HepG2 (cell line): ENCODE measurements around the gene B4GALT3. TPM values are rescaled to one million over a fixed set of nuclear protein-coding genes. Genes with fewer than 3 reads are reported as not detected.

Experiments used
- ATAC-seq: fragments of 200-7000 bp; cut with Tn5 transposase; 3 replicates; pipeline ENCODE4 v1.9.1; 2020; ENCODE audit warnings: mild to moderate bottlenecking, moderate library complexity
- BruUV-seq: library from RNA; stranded (reverse); fragments of 400-500 nt; replicated peaks from 2 replicates; lab custom pipeline; 2021; lab: Mats Ljungman, UMichigan
- CTCF ChIA-PET: fragments of 300-600 bp; formaldehyde crosslinking; extraction: SDS; loops from one replicate; lab custom pipeline; 2021; ENCODE audit warnings: low total read pairs, inconsistent platforms, low intra/inter-chr PET ratio; lab: Yijun Ruan, JAX
- POLR2A ChIA-PET: fragments of 350-600 bp; sonication (Branson Sonifier 250); formaldehyde crosslinking; loops from one replicate; lab custom pipeline; 2020; ENCODE audit warnings: antibody characterized with exemption, inconsistent platforms; lab: Yijun Ruan, JAX
- DNase-seq: peaks from one replicate; pipeline ENCODE4 v3.0.0-alpha.2; 2015; ENCODE audit warnings: low spot score
- FAIRE-seq: peaks from 3 replicates; lab custom pipeline; 2011; peaks lifted over from hg19 to GRCh38; lab: Jason Lieb, UNC
- H2AFZ ChIP-seq: one replicate; pipeline ENCODE4 v1.6.1; 2011; ENCODE audit warnings: low read length, inconsistent platforms
- H3K27ac ChIP-seq: fragments of 300-600 bp; 3 replicates; pipeline ENCODE4 v1.8.0; 2011; ENCODE audit warnings: mixed run types, mild to moderate bottlenecking, mixed read lengths, low read length, inconsistent platforms; ENCODE audit not compliant: insufficient read depth; ENCODE audit errors: extremely low read length
- H3K27me3 ChIP-seq, 2 experiments: fragments of 200-600 bp in 1 of 2; 2 replicates in 1 of 2; 3 replicates in 1 of 2; pipeline versions ENCODE4 v1.6.0 to v1.8.0; 2011; ENCODE audit warnings: low read length in 2 of 2, mild to moderate bottlenecking in 2 of 2, moderate library complexity in 2 of 2, inconsistent platforms in 1 of 2; ENCODE audit not compliant: insufficient read depth in 2 of 2, control insufficient read depth in 1 of 2
- H3K36me3 ChIP-seq, 2 experiments: fragments of 200-600 bp in 1 of 2; replicated peaks in 1 of 2; 2 replicates in 1 of 2; 3 replicates in 1 of 2; pipeline versions ENCODE4 v1.5.1 to v1.8.0; 2011; ENCODE audit warnings: low read length in 2 of 2, inconsistent platforms in 1 of 2; ENCODE audit not compliant: insufficient read depth in 2 of 2, control insufficient read depth in 1 of 2
- H3K4me1 ChIP-seq: 2 replicates; pipeline ENCODE4 v1.5.1; 2012; ENCODE audit warnings: low read length, inconsistent platforms; ENCODE audit not compliant: insufficient read depth
- H3K4me2 ChIP-seq: 2 replicates; pipeline ENCODE4 v1.6.0; 2011; ENCODE audit warnings: low read depth, low read length, inconsistent platforms
- H3K4me3 ChIP-seq, 3 experiments: fragments of 200-600 bp in 1 of 3; sonication (generic), shearing (Covaris generic) in 1 of 3; replicated peaks in 1 of 3; 2 replicates each; pipeline ENCODE4 v1.5.1; 2011 to 2016; ENCODE audit warnings: low read length in 3 of 3, inconsistent platforms in 2 of 3, low read depth in 2 of 3, mild to moderate bottlenecking in 2 of 3, control low read depth in 1 of 3, mixed read lengths in 1 of 3; ENCODE audit not compliant: insufficient read depth in 1 of 3
- H3K79me2 ChIP-seq: one replicate; pipeline ENCODE4 v1.6.1; 2011; ENCODE audit warnings: low read length, inconsistent platforms; ENCODE audit not compliant: insufficient read depth
- H3K9ac ChIP-seq: 2 replicates; pipeline ENCODE4 v1.6.0; 2011; ENCODE audit warnings: mild to moderate bottlenecking, low read depth, low read length, inconsistent platforms; ENCODE audit not compliant: insufficient read depth
- H3K9me3 ChIP-seq: 2 replicates; pipeline ENCODE4 v1.5.1; 2012; ENCODE audit warnings: mild to moderate bottlenecking, low read length
- H4K20me1 ChIP-seq: 2 replicates; pipeline ENCODE4 v1.6.0; 2011; ENCODE audit warnings: inconsistent platforms, mild to moderate bottlenecking, low read length, moderate library complexity; ENCODE audit not compliant: insufficient read depth
- ATM ChIP-seq: fragments of 450-650 bp; IDR thresholded peaks from 2 replicates; pipeline ENCODE4 v1.7.1; 2017; ENCODE audit warnings: mild to moderate bottlenecking, borderline replicate concordance
- DNMT1 ChIP-seq: sonication (generic); formaldehyde crosslinking; IDR thresholded peaks from 2 replicates; pipeline ENCODE4 v1.5.1; 2020; ENCODE audit warnings: mild to moderate bottlenecking, missing genetic modification reagents
- HDAC6 ChIP-seq: fragments of 200-600 bp; sonication (generic); IDR thresholded peaks from 2 replicates; pipeline ENCODE4 v1.7.0; 2017; ENCODE audit warnings: mild to moderate bottlenecking, antibody characterized with exemption, low read length, low read depth
- HNRNPL ChIP-seq: fragments of 200-400 bp; formaldehyde crosslinking; IDR thresholded peaks from 2 replicates; pipeline ENCODE4 v1.6.1; 2017; ENCODE audit warnings: mild to moderate bottlenecking, low read depth, low read length
- MBNL3 ChIP-seq: fragments of 250-450 bp; sonication (Bioruptor Pico); conservative IDR thresholded peaks from 2 replicates; pipeline ENCODE4 v1.8.0; 2022; ENCODE audit warnings: mild to moderate bottlenecking, inconsistent platforms
- RFX3 ChIP-seq: IDR thresholded peaks from 2 replicates; pipeline ENCODE4 v1.6.1; 2016; ENCODE audit warnings: missing biosample characterization, missing genetic modification reagents
- TBX2 ChIP-seq: sonication (generic); formaldehyde crosslinking; IDR thresholded peaks from 2 replicates; pipeline ENCODE4 v1.5.0; 2020; ENCODE audit warnings: missing genetic modification reagents, mild to moderate bottlenecking, borderline replicate concordance
- ZFP36L1 ChIP-seq: sonication (generic); formaldehyde crosslinking; IDR thresholded peaks from 2 replicates; pipeline ENCODE4 v1.8.0; 2022; ENCODE audit warnings: mild to moderate bottlenecking, missing genetic modification reagents, moderate library complexity
- ZNF879 ChIP-seq: sonication (generic); formaldehyde crosslinking; IDR thresholded peaks from 2 replicates; pipeline ENCODE4 v1.8.1; 2023; ENCODE audit warnings: missing genetic modification reagents
- WGBS: methylation state at CpG from one replicate; pipeline ENCODE4 v1.1.6; 2017; ENCODE audit warnings: low lambda C conversion rate; 5-methylcytosine and 5-hydroxymethylcytosine counted together
- in situ Hi-C: cut with HindIII; loops from 2 replicates; pipeline ENCODE4 v1.10.0; 2017; ENCODE audit warnings: low pct_unique_long_range_greater_than_20kb; ENCODE audit not compliant: extremely low pct_ligation_motif_present
- intact Hi-C: fragments of 100-400 bp; cut with micrococcal nuclease; formaldehyde crosslinking; loops from one replicate; pipeline ENCODE4 v1.10.0; 2022; ENCODE audit not compliant: unreplicated experiment
- polyA plus RNA-seq, 8 experiments: library from polyadenylated mRNA; depleted of rRNA in 3 of 8; stranded (reverse) in 7 of 8; unstranded in 1 of 8; fragments of >200 nt; fragmentation: Illumina TruSeq in 4 of 8; extraction: Trizol in 4 of 8; gene quantifications; 2 replicates each; pipeline versions ENCODE4 v1.2.1 to v1.2.3, GENCODE V29; 2011 to 2016; ENCODE audit warnings: low read depth in 4 of 8, missing spikeins in 1 of 8, mixed read lengths in 1 of 8; ENCODE audit not compliant: insufficient read depth in 1 of 8
- total RNA-seq, 5 experiments: library from RNA; depleted of rRNA; stranded (reverse); fragments of >200 nt; fragmentation: Illumina TruSeq; extraction: Trizol; gene quantifications; 2 replicates each; pipeline ENCODE4 v1.2.3, GENCODE V29; 2016; ENCODE audit warnings: low read depth in 1 of 5
- TF ChIP-seq, protein P1 (sequence below): IDR thresholded peaks from 2 replicates; pipeline ENCODE4 v1.6.1; 2012; ENCODE audit warnings: low read length, improper control_type of control experiment
- TF ChIP-seq, protein P2 (sequence below): sonication (generic); formaldehyde crosslinking; conservative IDR thresholded peaks from 2 replicates; pipeline ENCODE4 v1.5.0; 2020; ENCODE audit warnings: missing genetic modification reagents
- TF ChIP-seq, protein P3 (sequence below): sonication (generic); formaldehyde crosslinking; IDR thresholded peaks from 2 replicates; pipeline ENCODE4 v1.5.0; 2020; ENCODE audit warnings: mild to moderate bottlenecking, missing genetic modification reagents, moderate library complexity
- TF ChIP-seq, protein P4 (sequence below): sonication (generic); formaldehyde crosslinking; IDR thresholded peaks from 2 replicates; pipeline ENCODE4 v1.8.1; 2023; ENCODE audit warnings: missing genetic modification reagents, mild to moderate bottlenecking, borderline replicate concordance
- TF ChIP-seq, protein P5 (sequence below): IDR thresholded peaks from 2 replicates; pipeline ENCODE4 v1.6.1; 2016; ENCODE audit warnings: low read depth, control low read depth

B4GALT3 gene
- total and polyA plus RNA-seq, 2 of the 13 experiments (the other 11 are each of a cell fraction or from before 2014, with no cell fraction given), result 35.6 to 40.4 TPM

DNA sequence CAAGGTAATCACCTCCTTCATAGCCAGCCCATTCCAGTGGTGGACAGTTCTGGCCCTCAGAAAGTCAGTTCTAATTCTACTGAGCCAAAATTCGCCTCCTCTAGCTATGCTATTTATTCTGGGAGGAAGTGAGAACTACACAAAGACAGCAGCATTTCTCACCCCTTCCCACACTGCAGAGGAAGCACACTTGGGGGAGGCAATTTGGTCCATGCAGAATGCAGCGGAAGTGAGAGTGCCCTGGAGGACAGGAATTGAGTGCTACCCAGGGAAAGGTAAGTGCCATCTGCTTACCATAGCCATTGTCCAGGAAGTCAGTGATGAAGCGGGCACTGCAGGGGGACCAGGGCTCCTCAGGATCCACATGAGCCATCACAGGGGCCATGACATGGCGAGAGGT lies 17.9 kb upstream of the B4GALT3 start (continued):
- TF ChIP-seq, protein P1, sequence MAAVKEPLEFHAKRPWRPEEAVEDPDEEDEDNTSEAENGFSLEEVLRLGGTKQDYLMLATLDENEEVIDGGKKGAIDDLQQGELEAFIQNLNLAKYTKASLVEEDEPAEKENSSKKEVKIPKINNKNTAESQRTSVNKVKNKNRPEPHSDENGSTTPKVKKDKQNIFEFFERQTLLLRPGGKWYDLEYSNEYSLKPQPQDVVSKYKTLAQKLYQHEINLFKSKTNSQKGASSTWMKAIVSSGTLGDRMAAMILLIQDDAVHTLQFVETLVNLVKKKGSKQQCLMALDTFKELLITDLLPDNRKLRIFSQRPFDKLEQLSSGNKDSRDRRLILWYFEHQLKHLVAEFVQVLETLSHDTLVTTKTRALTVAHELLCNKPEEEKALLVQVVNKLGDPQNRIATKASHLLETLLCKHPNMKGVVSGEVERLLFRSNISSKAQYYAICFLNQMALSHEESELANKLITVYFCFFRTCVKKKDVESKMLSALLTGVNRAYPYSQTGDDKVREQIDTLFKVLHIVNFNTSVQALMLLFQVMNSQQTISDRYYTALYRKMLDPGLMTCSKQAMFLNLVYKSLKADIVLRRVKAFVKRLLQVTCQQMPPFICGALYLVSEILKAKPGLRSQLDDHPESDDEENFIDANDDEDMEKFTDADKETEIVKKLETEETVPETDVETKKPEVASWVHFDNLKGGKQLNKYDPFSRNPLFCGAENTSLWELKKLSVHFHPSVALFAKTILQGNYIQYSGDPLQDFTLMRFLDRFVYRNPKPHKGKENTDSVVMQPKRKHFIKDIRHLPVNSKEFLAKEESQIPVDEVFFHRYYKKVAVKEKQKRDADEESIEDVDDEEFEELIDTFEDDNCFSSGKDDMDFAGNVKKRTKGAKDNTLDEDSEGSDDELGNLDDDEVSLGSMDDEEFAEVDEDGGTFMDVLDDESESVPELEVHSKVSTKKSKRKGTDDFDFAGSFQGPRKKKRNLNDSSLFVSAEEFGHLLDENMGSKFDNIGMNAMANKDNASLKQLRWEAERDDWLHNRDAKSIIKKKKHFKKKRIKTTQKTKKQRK, result no peak
- TF ChIP-seq RFX3 (CRISPR knock-in tag), result no peak
- TF ChIP-seq DNMT1, result no peak
- no peak for TF ChIP-seq HNRNPL

DNA sequence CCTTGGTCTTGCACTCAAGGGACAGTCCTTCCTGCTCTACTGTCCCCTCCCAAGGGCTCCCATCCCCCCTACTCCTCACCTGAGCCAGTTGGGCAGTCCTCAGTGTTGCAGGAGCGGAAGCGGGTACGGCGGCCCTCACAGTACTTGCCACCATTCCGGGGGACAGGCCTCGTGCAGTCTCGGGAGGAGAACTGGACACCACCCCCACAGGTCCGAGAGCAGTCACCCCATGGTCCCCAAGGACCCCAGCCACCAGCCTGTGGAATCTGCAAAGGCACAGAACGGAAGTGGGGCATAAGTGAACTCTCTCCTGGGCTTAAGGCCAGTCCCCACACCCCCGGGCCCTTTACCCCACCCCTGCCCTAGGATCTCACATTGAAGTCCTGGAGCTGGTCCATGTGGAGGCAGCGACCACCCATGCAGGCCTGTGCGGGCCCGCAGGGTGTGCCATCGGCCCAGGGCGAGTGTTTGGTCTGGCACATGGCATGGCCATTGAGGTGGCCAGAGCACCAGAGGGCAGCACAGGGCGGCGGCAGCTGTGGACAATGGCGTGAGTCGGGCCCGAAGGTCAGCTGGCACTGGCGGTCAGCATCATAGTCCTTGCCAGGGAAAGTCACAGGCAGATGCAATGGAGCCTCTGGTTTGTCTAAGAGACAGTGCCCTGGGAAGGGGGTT lies 16.4 kb upstream of the B4GALT3 start:
- no peak for DNase-seq
- CTCF ChIA-PET, result interaction anchor here (1.0 to 1.7 kb wide), 3 partner anchors 98 to 189 kb away, joined by 3 to 7 read pairs (median 6); no protein-coding TSS in a partner anchor
- in situ Hi-C loops, result no loop called here
- TF ChIP-seq ZNF879 (CRISPR knock-in tag), result no peak
- no peak for TF ChIP-seq ZFP36L1 (CRISPR knock-in tag)
- TF ChIP-seq HDAC6, result no peak
- no peak for TF ChIP-seq MBNL3
- TF ChIP-seq ATM, result no peak
- no peak for TF ChIP-seq TBX2 (CRISPR knock-in tag)
- TF ChIP-seq, protein P2, sequence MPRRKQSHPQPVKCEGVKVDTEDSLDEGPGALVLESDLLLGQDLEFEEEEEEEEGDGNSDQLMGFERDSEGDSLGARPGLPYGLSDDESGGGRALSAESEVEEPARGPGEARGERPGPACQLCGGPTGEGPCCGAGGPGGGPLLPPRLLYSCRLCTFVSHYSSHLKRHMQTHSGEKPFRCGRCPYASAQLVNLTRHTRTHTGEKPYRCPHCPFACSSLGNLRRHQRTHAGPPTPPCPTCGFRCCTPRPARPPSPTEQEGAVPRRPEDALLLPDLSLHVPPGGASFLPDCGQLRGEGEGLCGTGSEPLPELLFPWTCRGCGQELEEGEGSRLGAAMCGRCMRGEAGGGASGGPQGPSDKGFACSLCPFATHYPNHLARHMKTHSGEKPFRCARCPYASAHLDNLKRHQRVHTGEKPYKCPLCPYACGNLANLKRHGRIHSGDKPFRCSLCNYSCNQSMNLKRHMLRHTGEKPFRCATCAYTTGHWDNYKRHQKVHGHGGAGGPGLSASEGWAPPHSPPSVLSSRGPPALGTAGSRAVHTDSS (CRISPR knock-in tag), result no peak
- TF ChIP-seq, protein P3, sequence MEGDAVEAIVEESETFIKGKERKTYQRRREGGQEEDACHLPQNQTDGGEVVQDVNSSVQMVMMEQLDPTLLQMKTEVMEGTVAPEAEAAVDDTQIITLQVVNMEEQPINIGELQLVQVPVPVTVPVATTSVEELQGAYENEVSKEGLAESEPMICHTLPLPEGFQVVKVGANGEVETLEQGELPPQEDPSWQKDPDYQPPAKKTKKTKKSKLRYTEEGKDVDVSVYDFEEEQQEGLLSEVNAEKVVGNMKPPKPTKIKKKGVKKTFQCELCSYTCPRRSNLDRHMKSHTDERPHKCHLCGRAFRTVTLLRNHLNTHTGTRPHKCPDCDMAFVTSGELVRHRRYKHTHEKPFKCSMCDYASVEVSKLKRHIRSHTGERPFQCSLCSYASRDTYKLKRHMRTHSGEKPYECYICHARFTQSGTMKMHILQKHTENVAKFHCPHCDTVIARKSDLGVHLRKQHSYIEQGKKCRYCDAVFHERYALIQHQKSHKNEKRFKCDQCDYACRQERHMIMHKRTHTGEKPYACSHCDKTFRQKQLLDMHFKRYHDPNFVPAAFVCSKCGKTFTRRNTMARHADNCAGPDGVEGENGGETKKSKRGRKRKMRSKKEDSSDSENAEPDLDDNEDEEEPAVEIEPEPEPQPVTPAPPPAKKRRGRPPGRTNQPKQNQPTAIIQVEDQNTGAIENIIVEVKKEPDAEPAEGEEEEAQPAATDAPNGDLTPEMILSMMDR, result peak; percentile 64
- TF ChIP-seq, protein P4, sequence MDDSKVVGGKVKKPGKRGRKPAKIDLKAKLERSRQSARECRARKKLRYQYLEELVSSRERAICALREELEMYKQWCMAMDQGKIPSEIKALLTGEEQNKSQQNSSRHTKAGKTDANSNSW (CRISPR knock-in tag), result no peak
- TF ChIP-seq, protein P5, sequence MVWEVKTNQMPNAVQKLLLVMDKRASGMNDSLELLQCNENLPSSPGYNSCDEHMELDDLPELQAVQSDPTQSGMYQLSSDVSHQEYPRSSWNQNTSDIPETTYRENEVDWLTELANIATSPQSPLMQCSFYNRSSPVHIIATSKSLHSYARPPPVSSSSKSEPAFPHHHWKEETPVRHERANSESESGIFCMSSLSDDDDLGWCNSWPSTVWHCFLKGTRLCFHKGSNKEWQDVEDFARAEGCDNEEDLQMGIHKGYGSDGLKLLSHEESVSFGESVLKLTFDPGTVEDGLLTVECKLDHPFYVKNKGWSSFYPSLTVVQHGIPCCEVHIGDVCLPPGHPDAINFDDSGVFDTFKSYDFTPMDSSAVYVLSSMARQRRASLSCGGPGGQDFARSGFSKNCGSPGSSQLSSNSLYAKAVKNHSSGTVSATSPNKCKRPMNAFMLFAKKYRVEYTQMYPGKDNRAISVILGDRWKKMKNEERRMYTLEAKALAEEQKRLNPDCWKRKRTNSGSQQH (CRISPR knock-in tag), result no peak

More for the DNA sequence above, 16.4 kb upstream of the B4GALT3 start:
- FAIRE-seq (no peak), ATAC-seq (peak; percentile 32)
- Histone ChIP-seq H3K36me3 (no peaks in the 10 kb centered on the region; a peak in 1 of 5 replicates), H3K4me2 (no peak overlapping the region; the same call in 1 of the 2 replicates), H3K9ac (no peak overlapping the region), H3K79me2 (no peaks in the 10 kb centered on the region), H3K4me3 (no peak overlapping the region), H2AFZ (no peak overlapping the region), H3K27me3 (no peaks in the 10 kb centered on the region), H3K27ac (no peak overlapping the region), H3K4me1 (peaks cover 39% of the 10 kb centered on the region), H4K20me1 (no peaks in the 10 kb centered on the region), H3K9me3 (no peaks in the 10 kb centered on the region)
- 77% methylated on average over 11 of the region's 21 CpGs for WGBS
- BruUV-seq, result no TSS peak
- POLR2A ChIA-PET, result interaction anchor here (1.1 kb wide), 1 partner anchor 9 kb away, joined by 5 read pairs; the partner anchor contains the start of gene NDUFS2
- intact Hi-C loops, result loop anchor here (2.0 kb wide), 1 partner anchor 181 kb away; no protein-coding TSS in a partner anchor
